NT2/D1 (cell line): ENCODE data around the gene PGAP2.
"Not testable (repeated sequence)": the region's sequence is repeated elsewhere in the genome, so short reads cannot be mapped to it uniquely, and the experiment has no call there.

Source experiments
- DNase-seq: peaks from one replicate; pipeline ENCODE4 v3.0.0-alpha.2; 2011; ENCODE audit warnings: low read depth, low spot score
- H3K27me3 ChIP-seq: 2 replicates; pipeline ENCODE4 v1.6.0; 2011; ENCODE audit warnings: mild to moderate bottlenecking; ENCODE audit not compliant: insufficient read length, insufficient read depth
- H3K36me3 ChIP-seq: 2 replicates; pipeline ENCODE4 v1.6.1; 2011; ENCODE audit warnings: mild to moderate bottlenecking, low read length, mixed read lengths; ENCODE audit not compliant: insufficient read depth, insufficient read length
- H3K4me1 ChIP-seq: 2 replicates; pipeline ENCODE4 v1.5.1; 2011; ENCODE audit not compliant: insufficient read depth, insufficient read length
- H3K4me3 ChIP-seq: 2 replicates; pipeline ENCODE4 v1.5.1; 2011; ENCODE audit warnings: low read depth; ENCODE audit not compliant: insufficient read length
- H3K9ac ChIP-seq: 2 replicates; pipeline ENCODE4 v1.6.0; 2011; ENCODE audit warnings: low read depth; ENCODE audit not compliant: insufficient read length
- H3K9me3 ChIP-seq: 2 replicates; pipeline ENCODE4 v1.5.1; 2011; ENCODE audit warnings: mild to moderate bottlenecking, low read length; ENCODE audit not compliant: insufficient read depth
- SUZ12 ChIP-seq: IDR thresholded peaks from 2 replicates; pipeline ENCODE4 v1.6.1; 2011; ENCODE audit not compliant: insufficient read length, insufficient read depth; ENCODE audit errors: extremely low read depth
- YY1 ChIP-seq: IDR thresholded peaks from 2 replicates; pipeline ENCODE4 v1.6.1; 2011; ENCODE audit not compliant: insufficient read length, insufficient read depth
- ZNF274 ChIP-seq: IDR thresholded peaks from 2 replicates; pipeline ENCODE4 v1.6.1; 2011; ENCODE audit warnings: mild to moderate bottlenecking, low read depth, low read length

PGAP2 gene

GRCh38 chr11:3854660-3854976, 46.3 kb downstream of the PGAP2 start:
- peaks cover 13% of the 10 kb centered on the region for H3K4me1 ChIP-seq
- H3K9ac ChIP-seq: peak overlapping the region; percentile 46

GRCh38 chr11:3854977-3855807, 46.8 kb downstream of the PGAP2 start, which contains the start of gene STIM1:
Gene STIM1 (plus strand): TSS chr11:3855664. CDS start chr11:3856271, 607 bp downstream.
- Histone ChIP-seq H3K4me3 (peak within 1 kb of the TSS; percentile 69), H3K9me3 (no peaks in the 10 kb centered on the region), H3K4me1 (peaks cover 13% of the 10 kb centered on the region), H3K36me3 (no peaks in the 10 kb centered on the region), H3K9ac (peak within 1 kb of the TSS; percentile 89), H3K27me3 (peaks cover 8% of the 10 kb centered on the region)
- TF ChIP-seq ZNF274 (no peak), YY1 (no peak), SUZ12 (no peak)
- peak; percentile 93 for DNase-seq

More at GRCh38 chr11:3854660-3854976, 46.3 kb downstream of the PGAP2 start:
- Histone ChIP-seq H3K9me3 (no peaks in the 10 kb centered on the region), H3K27me3 (peaks cover 8% of the 10 kb centered on the region), H3K36me3 (no peaks in the 10 kb centered on the region), H3K4me3 (peak overlapping the region; percentile 69)
- no peak for DNase-seq
- no peak for TF ChIP-seq YY1
- TF ChIP-seq SUZ12: no peak
- TF ChIP-seq ZNF274: no peak

- Histone ChIP-seq H3K9me3 (no peaks in the 10 kb centered on the region), H3K4me3 (peak overlapping the region; percentile 66), H3K36me3 (no peaks in the 10 kb centered on the region), H3K27me3 (peaks cover 8% of the 10 kb centered on the region), H3K9ac (peak overlapping the region; percentile 78), H3K4me1 (peaks cover 15% of the 10 kb centered on the region)
- DNase-seq: no peak
- TF ChIP-seq YY1: no peak
- no peak for TF ChIP-seq SUZ12
- TF ChIP-seq ZNF274: no peak
Observed at GRCh38 chr11:3855808-3856491, 47.6 kb downstream of the PGAP2 start.

GRCh38 chr11:3856856-3857553, 48.6 kb downstream of the PGAP2 start:
- Histone ChIP-seq H3K4me1 (peaks cover 16% of the 10 kb centered on the region), H3K27me3 (peaks cover 8% of the 10 kb centered on the region), H3K4me3 (peak overlapping the region; percentile 66), H3K9me3 (no peaks in the 10 kb centered on the region), H3K36me3 (no peaks in the 10 kb centered on the region), H3K9ac (no peak overlapping the region)
- TF ChIP-seq ZNF274 (no peak), SUZ12 (no peak), YY1 (no peak)
- DNase-seq: no peak

- H3K36me3 ChIP-seq: no peaks in the 10 kb centered on the region
- peaks cover 16% of the 10 kb centered on the region for H3K4me1 ChIP-seq
- TF ChIP-seq ZNF274 (no peak), SUZ12 (no peak), YY1 (no peak)
- no peak overlapping the region for H3K9ac ChIP-seq
- no peak overlapping the region for H3K4me3 ChIP-seq
- H3K27me3 ChIP-seq: peaks cover 8% of the 10 kb centered on the region
- H3K9me3 ChIP-seq: no peaks in the 10 kb centered on the region
- no peak for DNase-seq
Observed at GRCh38 chr11:3857628-3858027, 49.3 kb downstream of the PGAP2 start.

GRCh38 chr11:3859373-3859881, 51.1 kb downstream of the PGAP2 start:
- Histone ChIP-seq H3K36me3 (no peaks in the 10 kb centered on the region), H3K4me3 (no peak overlapping the region), H3K27me3 (peaks cover 8% of the 10 kb centered on the region), H3K4me1 (peaks cover 9% of the 10 kb centered on the region), H3K9me3 (no peaks in the 10 kb centered on the region), H3K9ac (no peak overlapping the region)
- TF ChIP-seq YY1 (no peak), ZNF274 (no peak), SUZ12 (no peak)
- no peak for DNase-seq

GRCh38 chr11:3860375-3860774, 52.0 kb downstream of the PGAP2 start:
- Histone ChIP-seq H3K4me3 (no peak overlapping the region), H3K4me1 (peaks cover 8% of the 10 kb centered on the region), H3K27me3 (peaks cover 8% of the 10 kb centered on the region), H3K9ac (no peak overlapping the region), H3K36me3 (no peaks in the 10 kb centered on the region), H3K9me3 (no peaks in the 10 kb centered on the region)
- TF ChIP-seq YY1: no peak
- no peak for TF ChIP-seq ZNF274
- TF ChIP-seq SUZ12: no peak
- DNase-seq: no peak

GRCh38 chr11:3860898-3861393, 52.6 kb downstream of the PGAP2 start:
- not testable (repeated sequence) for H3K4me1 ChIP-seq, H3K36me3 ChIP-seq, H3K27me3 ChIP-seq, H3K9ac ChIP-seq, H3K9me3 ChIP-seq, DNase-seq, H3K4me3 ChIP-seq
